GM23338 (cell line): ENCODE results near the gene SIRT2. TPM values are rescaled to one million over a fixed set of nuclear protein-coding genes. Genes with fewer than 3 reads are reported as not detected.

Source experiments
- ATAC-seq: fragments of 200-7000 bp; cut with Tn5 transposase; 3 replicates; pipeline ENCODE4 v1.9.1; 2020
- DNase-seq: peaks from one replicate; pipeline ENCODE4 v3.0.0-alpha.2; 2015; ENCODE audit warnings: low spot score
- H2AFZ ChIP-seq: fragments of 200-600 bp; sonication (generic); 2 replicates; pipeline ENCODE4 v1.8.0; 2016; ENCODE audit warnings: antibody characterized with exemption, mild to moderate bottlenecking, moderate library complexity
- H3F3A ChIP-seq: fragments of 200-600 bp; sonication (generic); replicated peaks from 2 replicates; pipeline ENCODE4 v1.8.0; 2017; ENCODE audit warnings: antibody characterized with exemption, mixed run types, low read depth
- H3K27ac ChIP-seq: fragments of 200-600 bp; sonication (generic); 2 replicates; pipeline ENCODE4 v1.6.1; 2016; ENCODE audit warnings: low read depth
- H3K27me3 ChIP-seq: fragments of 200-600 bp; sonication (generic); 2 replicates; pipeline ENCODE4 v1.8.0; 2016; ENCODE audit warnings: mild to moderate bottlenecking, mixed run types, moderate library complexity; ENCODE audit not compliant: insufficient read depth
- H3K36me3 ChIP-seq: fragments of 200-600 bp; sonication (generic); 2 replicates; pipeline ENCODE4 v1.8.0; 2016; ENCODE audit warnings: mild to moderate bottlenecking; ENCODE audit not compliant: insufficient read depth
- H3K4me1 ChIP-seq: fragments of 200-600 bp; sonication (generic); 2 replicates; pipeline ENCODE4 v1.8.0; 2016; ENCODE audit warnings: mild to moderate bottlenecking, moderate library complexity; ENCODE audit not compliant: insufficient read depth
- H3K4me2 ChIP-seq: fragments of 200-600 bp; sonication (generic); 2 replicates; pipeline ENCODE4 v1.7.1; 2017; ENCODE audit warnings: mixed run types
- H3K4me3 ChIP-seq: fragments of 200-600 bp; sonication (generic); 2 replicates; pipeline ENCODE4 v1.6.1; 2016; ENCODE audit warnings: mixed run types
- H3K79me2 ChIP-seq: fragments of 200-600 bp; sonication (generic); replicated peaks from 2 replicates; pipeline ENCODE4 v1.8.0; 2017; ENCODE audit warnings: mild to moderate bottlenecking; ENCODE audit not compliant: insufficient read depth
- H3K9me2 ChIP-seq: fragments of 200-600 bp; sonication (generic); 2 replicates; pipeline ENCODE4 v1.8.0; 2017; ENCODE audit not compliant: insufficient read depth
- H4K20me1 ChIP-seq: fragments of 200-600 bp; sonication (generic); replicated peaks from 2 replicates; pipeline ENCODE4 v1.8.0; 2017; ENCODE audit warnings: mild to moderate bottlenecking; ENCODE audit not compliant: insufficient read depth
- H3K27ac Mint-ChIP-seq: 2 replicates; pipeline ENCODE4 v1.8.0; 2020; ENCODE audit warnings: inconsistent platforms, mild to moderate bottlenecking, moderate library complexity, mixed read lengths
- H3K27me3 Mint-ChIP-seq: 3 replicates; pipeline ENCODE4 v1.8.0; 2022; ENCODE audit warnings: low read depth, mild to moderate bottlenecking, moderate library complexity, mixed read lengths, inconsistent platforms; ENCODE audit not compliant: insufficient read depth, poor library complexity
- H3K36me3 Mint-ChIP-seq: 3 replicates; pipeline ENCODE4 v1.8.0; 2021; ENCODE audit warnings: low read depth, mild to moderate bottlenecking, inconsistent platforms, moderate library complexity, mixed read lengths
- H3K4me1 Mint-ChIP-seq: 3 replicates; pipeline ENCODE4 v1.8.0; 2020; ENCODE audit warnings: mild to moderate bottlenecking, inconsistent platforms, mixed read lengths
- H3K4me3 Mint-ChIP-seq: 3 replicates; pipeline ENCODE4 v1.8.0; 2021; ENCODE audit warnings: moderate library complexity, mild to moderate bottlenecking, inconsistent platforms, mixed read lengths
- H3K9me3 Mint-ChIP-seq: 3 replicates; pipeline ENCODE4 v1.8.0; 2020; ENCODE audit warnings: moderate library complexity, mild to moderate bottlenecking, inconsistent platforms, mixed read lengths
- EZH2 ChIP-seq: fragments of 200-600 bp; sonication (generic); IDR thresholded peaks from one replicate; pipeline ENCODE4 v1.8.0; 2017; ENCODE audit warnings: antibody characterized with exemption, mild to moderate bottlenecking, low read depth; ENCODE audit not compliant: unreplicated experiment
- EZH2phosphoT487 ChIP-seq: fragments of 200-600 bp; sonication (generic); IDR thresholded peaks from one replicate; pipeline ENCODE4 v1.8.1; 2018; ENCODE audit warnings: antibody characterized with exemption; ENCODE audit not compliant: unreplicated experiment
- JUNB ChIP-seq: IDR thresholded peaks from one replicate; pipeline ENCODE4 v1.6.1; 2016; ENCODE audit warnings: antibody characterized with exemption; ENCODE audit not compliant: unreplicated experiment
- POLR2AphosphoS5 ChIP-seq: IDR thresholded peaks from 2 replicates; pipeline ENCODE4 v1.6.1; 2016; ENCODE audit warnings: antibody characterized with exemption, low read depth
- ZNF114 ChIP-seq: fragments of 250-450 bp; sonication (Bioruptor Pico); IDR thresholded peaks from 2 replicates; pipeline ENCODE4 v1.5.0; 2020; ENCODE audit warnings: mild to moderate bottlenecking, moderate library complexity
- ZNF331 ChIP-seq: fragments of 250-450 bp; sonication (Bioruptor Pico); IDR thresholded peaks from 2 replicates; pipeline ENCODE4 v1.5.0; 2020; ENCODE audit warnings: low read depth, mild to moderate bottlenecking, moderate library complexity
- polyA plus RNA-seq: library from polyadenylated mRNA; unstranded; fragments of >200 nt; fragmentation: Nextera tagmentation; extraction: Ambion mirVana; gene quantifications from 2 replicates; pipeline ENCODE4 v1.2.1, GENCODE V29; 2016
- total RNA-seq: library from RNA; depleted of rRNA; stranded (reverse); fragments of >200 nt; shearing (Covaris generic); gene quantifications from 2 replicates; pipeline ENCODE4 v1.2.3, GENCODE V29; 2014
- TF ChIP-seq, protein P1 (sequence below): IDR thresholded peaks from one replicate; pipeline ENCODE4 v1.6.1; 2018; ENCODE audit warnings: antibody characterized with exemption; ENCODE audit not compliant: unreplicated experiment
- TF ChIP-seq, protein P2 (sequence below): IDR thresholded peaks from 2 replicates; pipeline ENCODE4 v1.6.1; 2016; ENCODE audit warnings: antibody characterized with exemption
- TF ChIP-seq, protein P3 (sequence below), 2 experiments: fragments of 200-600 bp in 1 of 2; sonication (generic) in 1 of 2; conservative IDR thresholded peaks; 2 replicates each; pipeline versions ENCODE4 v1.5.1 to v1.6.1; 2016 to 2017; ENCODE audit warnings: antibody characterized with exemption in 2 of 2, low read depth in 2 of 2, mild to moderate bottlenecking in 2 of 2, moderate library complexity in 1 of 2

Gene SIRT2
- total and polyA plus RNA-seq, 2 experiments from 2014 or later = 2.7 to 8.4 TPM

DNA sequence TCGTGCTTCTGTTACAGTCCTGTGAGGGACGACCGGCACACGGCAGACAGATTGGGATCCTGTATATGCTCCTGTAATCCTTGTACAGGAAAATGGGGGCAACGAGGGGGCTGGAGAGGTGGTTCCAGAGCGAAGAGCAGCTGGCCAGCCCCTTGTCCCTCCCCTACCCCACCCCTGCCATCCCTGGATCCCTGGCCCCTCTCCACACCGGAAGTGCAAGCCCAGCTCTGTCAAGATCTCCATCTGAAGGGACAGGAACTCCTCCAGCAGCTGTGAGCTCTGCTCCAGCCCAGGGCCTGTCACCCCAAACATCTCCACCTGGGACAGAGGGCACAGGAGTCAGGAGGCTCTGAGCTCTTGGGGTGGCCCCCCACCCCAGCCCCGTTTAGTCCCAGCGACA, 18.1 kb upstream of the SIRT2 start:
- peaks cover 13% of the 10 kb centered on the region for H3K36me3 Mint-ChIP-seq
- TF ChIP-seq ZNF114 (no peak), ZNF331 (no peak)
- no peaks in the 10 kb centered on the region for H3K9me2 ChIP-seq
- ATAC-seq = no peak
- H3K4me2 ChIP-seq = no peak overlapping the region
- no peak for DNase-seq
- no peak overlapping the region for H2AFZ ChIP-seq
- H3K4me1 Mint-ChIP-seq = no peaks in the 10 kb centered on the region; the same call in 2 of the 3 replicates
- peaks cover 9% of the 10 kb centered on the region for H3K27me3 Mint-ChIP-seq
- H4K20me1 ChIP-seq = no peaks in the 10 kb centered on the region
- peaks cover 4% of the 10 kb centered on the region; the same call in 1 of the 2 replicates for H3K36me3 ChIP-seq
- no peak overlapping the region for H3K4me3 ChIP-seq
- H3K9me3 Mint-ChIP-seq = no peaks in the 10 kb centered on the region
- 0 out of 2 replicates have a peak, but pooled peaks cover under 1% of the 10 kb centered on the region for H3K27me3 ChIP-seq
- no peak overlapping the region for H3K4me3 Mint-ChIP-seq
- H3K27ac Mint-ChIP-seq = no peak overlapping the region
- no peak overlapping the region for H3K27ac ChIP-seq
- H3F3A ChIP-seq = 0 out of 2 replicates have a peak, but pooled peaks cover 9% of the 10 kb centered on the region
- H3K79me2 ChIP-seq = no peaks in the 10 kb centered on the region
- no peaks in the 10 kb centered on the region for H3K4me1 ChIP-seq

DNA sequence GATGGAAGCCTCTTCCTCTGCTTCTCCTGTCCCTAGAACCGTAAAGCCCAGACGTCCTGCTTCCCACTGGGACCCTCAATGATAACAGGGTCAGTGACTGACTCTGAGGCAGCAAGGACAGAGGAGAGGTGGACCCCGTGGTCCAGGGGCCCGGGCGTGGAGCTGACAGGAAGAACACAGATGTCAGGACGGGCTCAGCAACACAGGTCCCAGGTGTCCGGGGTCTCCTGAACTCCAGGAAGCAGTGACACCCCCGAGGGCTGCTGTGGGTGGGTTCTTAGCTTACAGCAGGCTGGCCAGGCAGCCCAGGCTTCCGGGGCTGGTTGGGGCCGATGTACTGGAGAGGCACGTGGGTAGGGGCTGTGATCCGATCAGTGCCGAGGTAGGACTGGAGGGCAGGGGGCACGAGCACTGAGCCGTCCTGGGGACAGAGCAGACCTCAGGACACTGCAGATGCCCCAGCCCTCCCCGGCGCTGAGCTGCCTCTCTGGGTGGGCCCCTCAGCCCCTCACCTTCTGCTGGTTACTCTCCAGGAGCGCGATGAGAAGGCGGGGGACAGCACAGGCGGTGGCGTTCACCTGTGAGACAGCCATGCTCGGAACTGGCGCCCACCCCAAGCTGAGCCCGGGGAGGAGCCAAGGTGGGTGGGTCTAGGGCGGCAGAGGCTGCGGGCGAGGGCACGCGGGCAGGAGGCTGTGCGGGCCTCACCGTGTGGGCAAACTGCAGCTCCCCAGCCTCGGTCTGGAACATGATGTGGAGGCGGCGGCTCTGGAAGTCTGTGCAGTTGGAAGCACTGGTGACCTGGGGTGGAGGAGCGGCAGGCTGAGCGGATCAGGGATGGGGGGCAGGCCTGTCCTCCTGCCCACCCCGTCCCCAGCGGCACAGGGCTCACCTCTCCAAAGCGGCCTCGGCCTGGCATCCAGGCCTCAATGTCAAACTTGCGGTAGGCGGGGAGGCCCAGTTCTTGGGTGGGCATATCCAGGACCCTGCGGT, 16.2 kb upstream of the SIRT2 start:
- no peak for ATAC-seq
- H4K20me1 ChIP-seq = no peaks in the 10 kb centered on the region
- Mint-ChIP-seq H3K9me3 (no peaks in the 10 kb centered on the region), H3K4me1 (no peaks in the 10 kb centered on the region; the same call in 2 of the 3 replicates), H3K4me3 (no peak overlapping the region), H3K36me3 (peaks cover 2% of the 10 kb centered on the region; the same call in 1 of the 3 replicates), H3K27ac (no peak overlapping the region; the same call in 1 of the 2 replicates), H3K27me3 (peaks cover 14% of the 10 kb centered on the region)
- no peaks in the 10 kb centered on the region for H3K4me1 ChIP-seq
- no peaks in the 10 kb centered on the region for H3F3A ChIP-seq
- no peak overlapping the region for H3K27ac ChIP-seq
- H3K9me2 ChIP-seq = no peaks in the 10 kb centered on the region
- no peak for DNase-seq
- no peaks in the 10 kb centered on the region for H3K36me3 ChIP-seq
- H3K79me2 ChIP-seq = no peaks in the 10 kb centered on the region
- no peak overlapping the region for H3K4me3 ChIP-seq
- H3K27me3 ChIP-seq = 0 out of 2 replicates have a peak, but pooled peaks cover 4% of the 10 kb centered on the region
- no peak overlapping the region for H3K4me2 ChIP-seq
- H2AFZ ChIP-seq = no peak overlapping the region
- TF ChIP-seq, protein P1, sequence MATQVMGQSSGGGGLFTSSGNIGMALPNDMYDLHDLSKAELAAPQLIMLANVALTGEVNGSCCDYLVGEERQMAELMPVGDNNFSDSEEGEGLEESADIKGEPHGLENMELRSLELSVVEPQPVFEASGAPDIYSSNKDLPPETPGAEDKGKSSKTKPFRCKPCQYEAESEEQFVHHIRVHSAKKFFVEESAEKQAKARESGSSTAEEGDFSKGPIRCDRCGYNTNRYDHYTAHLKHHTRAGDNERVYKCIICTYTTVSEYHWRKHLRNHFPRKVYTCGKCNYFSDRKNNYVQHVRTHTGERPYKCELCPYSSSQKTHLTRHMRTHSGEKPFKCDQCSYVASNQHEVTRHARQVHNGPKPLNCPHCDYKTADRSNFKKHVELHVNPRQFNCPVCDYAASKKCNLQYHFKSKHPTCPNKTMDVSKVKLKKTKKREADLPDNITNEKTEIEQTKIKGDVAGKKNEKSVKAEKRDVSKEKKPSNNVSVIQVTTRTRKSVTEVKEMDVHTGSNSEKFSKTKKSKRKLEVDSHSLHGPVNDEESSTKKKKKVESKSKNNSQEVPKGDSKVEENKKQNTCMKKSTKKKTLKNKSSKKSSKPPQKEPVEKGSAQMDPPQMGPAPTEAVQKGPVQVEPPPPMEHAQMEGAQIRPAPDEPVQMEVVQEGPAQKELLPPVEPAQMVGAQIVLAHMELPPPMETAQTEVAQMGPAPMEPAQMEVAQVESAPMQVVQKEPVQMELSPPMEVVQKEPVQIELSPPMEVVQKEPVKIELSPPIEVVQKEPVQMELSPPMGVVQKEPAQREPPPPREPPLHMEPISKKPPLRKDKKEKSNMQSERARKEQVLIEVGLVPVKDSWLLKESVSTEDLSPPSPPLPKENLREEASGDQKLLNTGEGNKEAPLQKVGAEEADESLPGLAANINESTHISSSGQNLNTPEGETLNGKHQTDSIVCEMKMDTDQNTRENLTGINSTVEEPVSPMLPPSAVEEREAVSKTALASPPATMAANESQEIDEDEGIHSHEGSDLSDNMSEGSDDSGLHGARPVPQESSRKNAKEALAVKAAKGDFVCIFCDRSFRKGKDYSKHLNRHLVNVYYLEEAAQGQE = no peak
- TF ChIP-seq JUNB (no peak), POLR2AphosphoS5 (no peak), EZH2 (no peak), ZNF331 (no peak), EZH2phosphoT487 (no peak)
- TF ChIP-seq, protein P2, sequence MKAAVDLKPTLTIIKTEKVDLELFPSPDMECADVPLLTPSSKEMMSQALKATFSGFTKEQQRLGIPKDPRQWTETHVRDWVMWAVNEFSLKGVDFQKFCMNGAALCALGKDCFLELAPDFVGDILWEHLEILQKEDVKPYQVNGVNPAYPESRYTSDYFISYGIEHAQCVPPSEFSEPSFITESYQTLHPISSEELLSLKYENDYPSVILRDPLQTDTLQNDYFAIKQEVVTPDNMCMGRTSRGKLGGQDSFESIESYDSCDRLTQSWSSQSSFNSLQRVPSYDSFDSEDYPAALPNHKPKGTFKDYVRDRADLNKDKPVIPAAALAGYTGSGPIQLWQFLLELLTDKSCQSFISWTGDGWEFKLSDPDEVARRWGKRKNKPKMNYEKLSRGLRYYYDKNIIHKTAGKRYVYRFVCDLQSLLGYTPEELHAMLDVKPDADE = no peak
- TF ChIP-seq, protein P3, sequence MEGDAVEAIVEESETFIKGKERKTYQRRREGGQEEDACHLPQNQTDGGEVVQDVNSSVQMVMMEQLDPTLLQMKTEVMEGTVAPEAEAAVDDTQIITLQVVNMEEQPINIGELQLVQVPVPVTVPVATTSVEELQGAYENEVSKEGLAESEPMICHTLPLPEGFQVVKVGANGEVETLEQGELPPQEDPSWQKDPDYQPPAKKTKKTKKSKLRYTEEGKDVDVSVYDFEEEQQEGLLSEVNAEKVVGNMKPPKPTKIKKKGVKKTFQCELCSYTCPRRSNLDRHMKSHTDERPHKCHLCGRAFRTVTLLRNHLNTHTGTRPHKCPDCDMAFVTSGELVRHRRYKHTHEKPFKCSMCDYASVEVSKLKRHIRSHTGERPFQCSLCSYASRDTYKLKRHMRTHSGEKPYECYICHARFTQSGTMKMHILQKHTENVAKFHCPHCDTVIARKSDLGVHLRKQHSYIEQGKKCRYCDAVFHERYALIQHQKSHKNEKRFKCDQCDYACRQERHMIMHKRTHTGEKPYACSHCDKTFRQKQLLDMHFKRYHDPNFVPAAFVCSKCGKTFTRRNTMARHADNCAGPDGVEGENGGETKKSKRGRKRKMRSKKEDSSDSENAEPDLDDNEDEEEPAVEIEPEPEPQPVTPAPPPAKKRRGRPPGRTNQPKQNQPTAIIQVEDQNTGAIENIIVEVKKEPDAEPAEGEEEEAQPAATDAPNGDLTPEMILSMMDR (conservative IDR thresholded peaks at IDR 0.05; ENCODE audit: low read depth in 2 of 2) = no peak
